Measurements from ENCODE around the gene ERF.
A peak's percentile ranks its signal among the peaks of the same experiment; 100 is the strongest.

DNA sequence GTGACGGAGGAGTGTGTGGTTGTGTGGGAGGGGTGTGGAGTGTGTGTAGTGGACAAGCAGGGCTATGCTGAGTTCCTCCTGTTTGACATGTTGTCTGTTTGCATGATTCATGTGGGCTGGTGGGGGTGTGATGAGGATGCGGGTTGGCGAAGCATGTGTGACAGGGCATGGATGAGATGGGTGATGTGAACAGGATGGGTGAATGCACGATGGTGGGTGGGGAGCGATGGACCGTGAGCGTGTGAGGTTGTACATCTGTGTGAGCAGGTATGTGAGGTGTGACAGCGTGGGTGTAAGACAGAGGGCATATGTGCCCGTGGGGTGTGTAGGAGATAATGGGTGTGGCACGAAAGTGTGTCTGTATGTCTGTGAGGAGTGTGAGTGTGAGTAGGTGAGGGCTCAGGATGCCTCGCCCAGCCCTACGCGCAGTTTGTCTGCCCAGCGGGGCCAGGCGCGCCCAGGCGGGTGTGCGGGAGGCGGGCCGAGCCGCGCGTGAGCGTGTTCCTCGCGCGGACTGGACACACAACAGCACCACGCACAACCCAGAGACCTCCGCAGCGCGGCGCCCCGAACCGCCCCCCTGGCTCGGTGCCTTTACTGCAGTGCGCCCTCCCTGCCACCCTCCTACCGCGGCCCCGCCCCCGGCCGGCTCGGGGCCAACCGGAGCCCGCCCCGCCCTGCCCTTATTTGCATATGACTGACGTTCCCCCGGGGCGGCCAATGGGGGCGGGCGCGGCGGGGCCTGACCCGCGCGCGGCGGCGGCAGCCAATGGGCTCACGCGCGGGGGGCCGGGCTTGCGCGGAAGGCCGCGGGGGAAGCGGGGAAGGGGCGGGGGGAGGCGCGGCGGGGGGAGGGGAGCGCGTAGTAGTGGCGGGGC lies 28.5 kb upstream of the ERF start:
- TF ChIP-seq, protein P1, sequence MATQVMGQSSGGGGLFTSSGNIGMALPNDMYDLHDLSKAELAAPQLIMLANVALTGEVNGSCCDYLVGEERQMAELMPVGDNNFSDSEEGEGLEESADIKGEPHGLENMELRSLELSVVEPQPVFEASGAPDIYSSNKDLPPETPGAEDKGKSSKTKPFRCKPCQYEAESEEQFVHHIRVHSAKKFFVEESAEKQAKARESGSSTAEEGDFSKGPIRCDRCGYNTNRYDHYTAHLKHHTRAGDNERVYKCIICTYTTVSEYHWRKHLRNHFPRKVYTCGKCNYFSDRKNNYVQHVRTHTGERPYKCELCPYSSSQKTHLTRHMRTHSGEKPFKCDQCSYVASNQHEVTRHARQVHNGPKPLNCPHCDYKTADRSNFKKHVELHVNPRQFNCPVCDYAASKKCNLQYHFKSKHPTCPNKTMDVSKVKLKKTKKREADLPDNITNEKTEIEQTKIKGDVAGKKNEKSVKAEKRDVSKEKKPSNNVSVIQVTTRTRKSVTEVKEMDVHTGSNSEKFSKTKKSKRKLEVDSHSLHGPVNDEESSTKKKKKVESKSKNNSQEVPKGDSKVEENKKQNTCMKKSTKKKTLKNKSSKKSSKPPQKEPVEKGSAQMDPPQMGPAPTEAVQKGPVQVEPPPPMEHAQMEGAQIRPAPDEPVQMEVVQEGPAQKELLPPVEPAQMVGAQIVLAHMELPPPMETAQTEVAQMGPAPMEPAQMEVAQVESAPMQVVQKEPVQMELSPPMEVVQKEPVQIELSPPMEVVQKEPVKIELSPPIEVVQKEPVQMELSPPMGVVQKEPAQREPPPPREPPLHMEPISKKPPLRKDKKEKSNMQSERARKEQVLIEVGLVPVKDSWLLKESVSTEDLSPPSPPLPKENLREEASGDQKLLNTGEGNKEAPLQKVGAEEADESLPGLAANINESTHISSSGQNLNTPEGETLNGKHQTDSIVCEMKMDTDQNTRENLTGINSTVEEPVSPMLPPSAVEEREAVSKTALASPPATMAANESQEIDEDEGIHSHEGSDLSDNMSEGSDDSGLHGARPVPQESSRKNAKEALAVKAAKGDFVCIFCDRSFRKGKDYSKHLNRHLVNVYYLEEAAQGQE (IDR thresholded peaks at IDR 0.05; ENCODE audit: low read depth, low read length) = no peak
- TF ChIP-seq POLR2A (IDR thresholded peaks at IDR 0.05; ENCODE audit: low read depth, low read length) (peak; percentile 68), FOXK2 (IDR thresholded peaks at IDR 0.05) (peak; percentile 58), RBBP5 (conservative IDR thresholded peaks at IDR 0.05) (no peak), CBFB (IDR thresholded peaks at IDR 0.05; ENCODE audit: low read depth) (no peak), NFIC (IDR thresholded peaks at IDR 0.05; ENCODE audit: low read depth, low read length) (no peak), MEF2A (IDR thresholded peaks at IDR 0.05; ENCODE audit: insufficient read depth, low read depth, low read length) (no peak), POLR2AphosphoS5 (IDR thresholded peaks at IDR 0.05; ENCODE audit: low read length) (peak; percentile 41; the same call in 1 of the 2 replicates), ZNF274 (IDR thresholded peaks at IDR 0.05; ENCODE audit: insufficient read depth, insufficient read length) (no peak)
- TF ChIP-seq, protein P2, sequence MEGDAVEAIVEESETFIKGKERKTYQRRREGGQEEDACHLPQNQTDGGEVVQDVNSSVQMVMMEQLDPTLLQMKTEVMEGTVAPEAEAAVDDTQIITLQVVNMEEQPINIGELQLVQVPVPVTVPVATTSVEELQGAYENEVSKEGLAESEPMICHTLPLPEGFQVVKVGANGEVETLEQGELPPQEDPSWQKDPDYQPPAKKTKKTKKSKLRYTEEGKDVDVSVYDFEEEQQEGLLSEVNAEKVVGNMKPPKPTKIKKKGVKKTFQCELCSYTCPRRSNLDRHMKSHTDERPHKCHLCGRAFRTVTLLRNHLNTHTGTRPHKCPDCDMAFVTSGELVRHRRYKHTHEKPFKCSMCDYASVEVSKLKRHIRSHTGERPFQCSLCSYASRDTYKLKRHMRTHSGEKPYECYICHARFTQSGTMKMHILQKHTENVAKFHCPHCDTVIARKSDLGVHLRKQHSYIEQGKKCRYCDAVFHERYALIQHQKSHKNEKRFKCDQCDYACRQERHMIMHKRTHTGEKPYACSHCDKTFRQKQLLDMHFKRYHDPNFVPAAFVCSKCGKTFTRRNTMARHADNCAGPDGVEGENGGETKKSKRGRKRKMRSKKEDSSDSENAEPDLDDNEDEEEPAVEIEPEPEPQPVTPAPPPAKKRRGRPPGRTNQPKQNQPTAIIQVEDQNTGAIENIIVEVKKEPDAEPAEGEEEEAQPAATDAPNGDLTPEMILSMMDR (IDR thresholded peaks at IDR 0.05 in 2 of 3, conservative IDR thresholded peaks at IDR 0.05 in 1 of 3; ENCODE audit: control insufficient read depth in 2 of 3, extremely low read depth in 1 of 3, insufficient read depth in 1 of 3, low read depth in 3 of 3, low read length in 3 of 3) = peak in 1 of 3 experiments; percentile 22; a peak in 1 of 6 replicates
- TF ChIP-seq, protein P3, sequence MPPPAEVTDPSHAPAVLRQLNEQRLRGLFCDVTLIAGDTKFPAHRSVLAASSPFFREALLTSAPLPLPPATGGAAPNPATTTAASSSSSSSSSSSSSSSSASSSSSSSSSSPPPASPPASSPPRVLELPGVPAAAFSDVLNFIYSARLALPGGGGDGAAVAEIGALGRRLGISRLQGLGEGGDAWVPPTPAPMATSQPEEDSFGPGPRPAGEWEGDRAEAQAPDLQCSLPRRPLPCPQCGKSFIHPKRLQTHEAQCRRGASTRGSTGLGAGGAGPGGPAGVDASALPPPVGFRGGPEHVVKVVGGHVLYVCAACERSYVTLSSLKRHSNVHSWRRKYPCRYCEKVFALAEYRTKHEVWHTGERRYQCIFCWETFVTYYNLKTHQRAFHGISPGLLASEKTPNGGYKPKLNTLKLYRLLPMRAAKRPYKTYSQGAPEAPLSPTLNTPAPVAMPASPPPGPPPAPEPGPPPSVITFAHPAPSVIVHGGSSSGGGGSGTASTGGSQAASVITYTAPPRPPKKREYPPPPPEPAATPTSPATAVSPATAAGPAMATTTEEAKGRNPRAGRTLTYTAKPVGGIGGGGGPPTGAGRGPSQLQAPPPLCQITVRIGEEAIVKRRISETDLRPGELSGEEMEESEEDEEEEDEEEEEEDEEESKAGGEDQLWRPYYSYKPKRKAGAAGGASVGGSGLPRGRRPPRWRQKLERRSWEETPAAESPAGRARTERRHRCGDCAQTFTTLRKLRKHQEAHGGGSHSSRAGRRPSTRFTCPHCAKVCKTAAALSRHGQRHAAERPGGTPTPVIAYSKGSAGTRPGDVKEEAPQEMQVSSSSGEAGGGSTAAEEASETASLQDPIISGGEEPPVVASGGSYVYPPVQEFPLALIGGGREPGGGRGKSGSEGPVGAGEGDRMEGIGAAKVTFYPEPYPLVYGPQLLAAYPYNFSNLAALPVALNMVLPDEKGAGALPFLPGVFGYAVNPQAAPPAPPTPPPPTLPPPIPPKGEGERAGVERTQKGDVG (CRISPR knock-in tag; IDR thresholded peaks at IDR 0.05) = no peak
- TF ChIP-seq, protein P4, sequence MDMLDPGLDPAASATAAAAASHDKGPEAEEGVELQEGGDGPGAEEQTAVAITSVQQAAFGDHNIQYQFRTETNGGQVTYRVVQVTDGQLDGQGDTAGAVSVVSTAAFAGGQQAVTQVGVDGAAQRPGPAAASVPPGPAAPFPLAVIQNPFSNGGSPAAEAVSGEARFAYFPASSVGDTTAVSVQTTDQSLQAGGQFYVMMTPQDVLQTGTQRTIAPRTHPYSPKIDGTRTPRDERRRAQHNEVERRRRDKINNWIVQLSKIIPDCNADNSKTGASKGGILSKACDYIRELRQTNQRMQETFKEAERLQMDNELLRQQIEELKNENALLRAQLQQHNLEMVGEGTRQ (IDR thresholded peaks at IDR 0.05; ENCODE audit: borderline replicate concordance, low read depth, low read length) = no peak
